Fibroblast of the conjunctiva (primary cell): ENCODE results near the gene DNPEP.
"Not testable (repeated sequence)": the region's sequence is repeated elsewhere in the genome, so short reads cannot be mapped to it uniquely, and the experiment has no call there.

Experiments used
- DNase-seq: peaks from one replicate; pipeline ENCODE4 v3.0.0-alpha.2; 2010; ENCODE audit warnings: low read depth

DNPEP gene

DNA sequence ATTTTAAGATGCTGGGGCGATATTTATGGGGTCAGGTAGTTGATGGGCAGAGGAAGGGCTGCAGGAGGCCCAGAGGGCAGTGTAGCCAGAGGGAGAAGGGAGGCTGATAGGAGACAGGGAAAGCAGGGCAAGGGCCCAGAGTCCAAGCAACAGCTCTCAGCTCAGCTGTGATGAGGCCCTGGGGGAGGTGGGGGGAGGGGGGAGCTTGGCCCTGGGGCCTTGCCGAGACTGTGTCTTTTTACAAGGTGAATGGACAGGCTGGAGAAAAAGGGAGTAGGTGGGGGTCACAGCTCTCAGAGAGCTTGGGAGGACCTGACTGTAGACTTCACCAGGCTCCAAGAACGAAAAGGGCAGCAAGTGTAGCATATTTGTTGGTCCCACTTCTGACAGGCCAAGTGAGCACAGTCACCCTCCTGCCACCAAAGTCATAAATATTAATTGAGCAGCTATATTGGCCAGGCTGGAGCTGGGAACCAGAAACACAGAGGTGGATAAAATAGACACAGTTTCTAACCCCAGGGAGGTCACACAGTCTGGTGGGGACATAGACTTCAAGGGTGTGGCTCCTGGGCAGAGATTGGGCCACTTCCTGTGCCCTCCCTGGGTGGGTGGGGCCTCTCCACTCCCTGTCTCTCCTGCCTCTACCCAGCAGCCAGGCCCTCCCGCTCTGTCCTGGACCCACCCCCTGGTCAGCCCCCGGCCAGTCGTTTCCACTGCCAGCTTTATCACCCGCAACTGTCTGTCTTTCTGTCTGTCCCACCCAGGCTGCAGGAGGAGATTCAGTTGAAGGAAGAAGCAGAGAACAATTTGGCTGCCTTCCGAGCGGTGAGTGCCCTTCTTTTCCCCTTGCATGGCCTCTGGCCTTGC, 31.9 kb upstream of the DNPEP start:
- no peak for DNase-seq

DNA sequence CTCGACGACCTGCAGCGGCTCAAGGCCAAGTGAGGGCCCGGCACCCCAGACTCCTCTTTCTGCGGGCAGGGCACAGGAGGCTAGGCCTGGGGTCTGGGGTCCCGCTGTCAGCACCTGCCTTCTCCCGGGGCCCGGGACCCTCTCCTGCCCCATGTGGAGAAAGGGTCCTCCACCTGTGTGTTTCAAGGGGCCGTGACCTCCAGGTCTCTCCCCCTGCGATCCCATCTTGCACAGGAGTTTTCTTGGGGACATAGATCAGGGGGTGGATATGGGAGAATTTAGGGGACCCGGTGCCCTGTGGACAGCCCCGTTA, 31.3 kb upstream of the DNPEP start:
- DNase-seq: no peak

DNA sequence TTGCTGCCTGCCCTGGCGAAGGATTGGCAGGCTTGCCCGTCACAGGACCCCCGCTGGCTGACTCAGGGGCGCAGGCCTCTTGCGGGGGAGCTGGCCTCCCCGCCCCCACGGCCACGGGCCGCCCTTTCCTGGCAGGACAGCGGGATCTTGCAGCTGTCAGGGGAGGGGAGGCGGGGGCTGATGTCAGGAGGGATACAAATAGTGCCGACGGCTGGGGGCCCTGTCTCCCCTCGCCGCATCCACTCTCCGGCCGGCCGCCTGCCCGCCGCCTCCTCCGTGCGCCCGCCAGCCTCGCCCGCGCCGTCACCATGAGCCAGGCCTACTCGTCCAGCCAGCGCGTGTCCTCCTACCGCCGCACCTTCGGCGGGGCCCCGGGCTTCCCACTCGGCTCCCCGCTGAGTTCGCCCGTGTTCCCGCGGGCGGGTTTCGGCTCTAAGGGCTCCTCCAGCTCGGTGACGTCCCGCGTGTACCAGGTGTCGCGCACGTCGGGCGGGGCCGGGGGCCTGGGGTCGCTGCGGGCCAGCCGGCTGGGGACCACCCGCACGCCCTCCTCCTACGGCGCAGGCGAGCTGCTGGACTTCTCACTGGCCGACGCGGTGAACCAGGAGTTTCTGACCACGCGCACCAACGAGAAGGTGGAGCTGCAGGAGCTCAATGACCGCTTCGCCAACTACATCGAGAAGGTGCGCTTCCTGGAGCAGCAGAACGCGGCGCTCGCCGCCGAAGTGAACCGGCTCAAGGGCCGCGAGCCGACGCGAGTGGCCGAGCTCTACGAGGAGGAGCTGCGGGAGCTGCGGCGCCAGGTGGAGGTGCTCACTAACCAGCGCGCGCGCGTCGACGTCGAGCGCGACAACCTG, 30.7 kb upstream of the DNPEP start, which contains the start of gene DES:
Gene DES, plus strand, starts transcription at position 223 of the 857 bp plus-strand sequence. Its CDS starts 86 bp downstream, at position 309.
- no peak for DNase-seq

DNA sequence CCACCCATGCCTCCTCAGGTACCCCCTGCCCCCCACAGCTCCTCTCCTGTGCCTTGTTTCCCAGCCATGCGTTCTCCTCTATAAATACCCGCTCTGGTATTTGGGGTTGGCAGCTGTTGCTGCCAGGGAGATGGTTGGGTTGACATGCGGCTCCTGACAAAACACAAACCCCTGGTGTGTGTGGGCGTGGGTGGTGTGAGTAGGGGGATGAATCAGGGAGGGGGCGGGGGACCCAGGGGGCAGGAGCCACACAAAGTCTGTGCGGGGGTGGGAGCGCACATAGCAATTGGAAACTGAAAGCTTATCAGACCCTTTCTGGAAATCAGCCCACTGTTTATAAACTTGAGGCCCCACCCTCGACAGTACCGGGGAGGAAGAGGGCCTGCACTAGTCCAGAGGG, 29.7 kb upstream of the DNPEP start:
- DNase-seq: no peak

DNA sequence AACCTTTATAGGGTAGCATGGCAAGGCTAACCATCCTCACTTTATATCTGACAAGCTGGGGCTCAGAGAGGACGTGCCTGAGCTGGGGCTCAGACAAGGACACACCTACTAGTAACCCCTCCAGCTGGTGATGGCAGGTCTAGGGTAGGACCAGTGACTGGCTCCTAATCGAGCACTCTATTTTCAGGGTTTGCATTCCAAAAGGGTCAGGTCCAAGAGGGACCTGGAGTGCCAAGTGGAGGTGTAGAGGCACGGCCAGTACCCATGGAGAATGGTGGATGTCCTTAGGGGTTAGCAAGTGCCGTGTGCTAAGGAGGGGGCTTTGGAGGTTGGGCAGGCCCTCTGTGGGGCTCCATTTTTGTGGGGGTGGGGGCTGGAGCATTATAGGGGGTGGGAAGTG, 29.2 kb upstream of the DNPEP start:
- no peak for DNase-seq

DNA sequence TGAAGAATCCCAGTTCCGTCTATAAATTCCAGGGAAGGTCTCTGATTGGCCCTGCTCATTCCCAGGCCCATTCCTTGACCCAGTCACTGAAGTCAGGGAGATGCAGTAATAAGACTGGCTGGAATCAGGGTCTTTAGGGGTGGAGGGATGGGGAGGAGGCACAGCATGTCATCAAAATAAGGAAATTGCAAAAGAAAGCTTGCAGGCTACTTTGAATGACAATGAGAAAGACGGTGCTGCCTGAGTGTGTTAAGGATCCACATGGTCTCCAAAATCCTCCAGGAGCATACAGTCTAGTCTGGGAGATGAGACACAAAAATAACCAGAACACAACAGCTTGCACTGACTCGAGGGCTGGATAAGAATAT, 28.5 kb upstream of the DNPEP start:
- DNase-seq: no peak

DNA sequence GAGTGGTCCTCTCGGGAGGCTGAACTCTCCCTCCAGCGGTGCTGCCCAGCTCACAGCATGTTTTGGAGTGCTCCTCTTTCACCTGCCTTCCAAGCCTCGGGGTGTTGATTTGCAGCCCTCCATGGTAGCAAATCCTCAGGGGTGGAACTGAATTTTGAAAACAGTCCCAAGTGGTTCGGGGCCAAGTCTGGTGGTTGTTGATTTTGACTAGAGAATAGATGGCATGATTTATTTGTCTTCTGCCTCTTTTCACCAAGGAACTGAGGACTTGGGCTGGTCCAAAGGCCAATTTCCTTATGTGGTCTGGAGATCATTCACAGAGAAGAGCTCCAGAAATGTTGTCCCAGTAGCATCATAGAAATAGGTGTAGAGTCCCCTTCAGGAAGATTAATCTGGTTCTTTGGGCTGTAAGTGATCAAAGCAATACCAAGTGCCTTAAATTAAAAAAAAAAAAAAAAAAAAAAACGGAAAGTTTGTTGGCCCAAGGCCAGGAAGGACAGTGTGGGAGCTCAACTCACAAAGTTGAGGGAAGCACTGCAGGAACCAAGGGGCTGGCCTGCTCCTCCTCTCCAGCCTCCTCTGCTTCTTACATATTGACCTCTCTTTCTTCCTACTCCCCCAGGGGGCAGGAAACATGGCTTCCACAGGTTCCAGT, 28.0 kb upstream of the DNPEP start:
- no peak for DNase-seq

DNA sequence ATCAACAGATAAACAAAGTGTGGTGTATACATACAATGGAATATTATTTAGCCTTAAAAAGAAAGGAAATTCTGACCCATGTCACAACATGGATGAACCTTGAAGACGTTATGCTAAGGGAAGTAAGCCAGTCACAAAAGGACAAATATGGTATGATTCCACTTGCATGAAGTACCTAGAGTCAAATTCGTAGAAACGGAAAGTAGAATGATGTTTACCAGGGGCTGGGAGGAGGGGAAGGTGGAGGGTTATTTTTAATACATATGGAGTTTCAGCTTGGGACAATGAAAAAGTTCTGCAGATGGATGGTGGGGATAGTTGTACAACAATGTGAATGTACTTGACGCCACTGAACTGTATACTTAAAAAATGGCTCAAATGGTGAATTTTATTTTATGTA, 27.1 kb upstream of the DNPEP start:
- DNase-seq: no peak

DNA sequence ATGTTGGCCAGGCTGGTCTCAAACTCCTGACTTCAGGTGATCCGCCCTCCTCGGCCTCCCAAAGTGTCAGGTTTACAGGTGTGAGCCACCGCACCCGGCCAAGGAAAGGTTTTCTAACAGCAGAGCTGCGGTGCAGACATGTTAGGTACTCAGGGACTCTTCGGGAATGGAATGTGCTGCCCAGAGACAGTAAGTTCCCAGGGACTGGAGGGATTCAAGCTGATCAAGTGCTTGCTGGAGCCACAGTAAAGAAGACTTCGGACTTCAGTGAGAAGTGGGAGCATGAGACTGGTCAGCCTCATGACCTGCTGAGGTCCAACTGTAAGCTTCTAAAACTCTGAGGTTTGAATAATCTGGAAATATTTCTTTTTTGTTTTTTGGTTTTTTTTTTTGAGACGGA, 22.7 kb upstream of the DNPEP start:
- DNase-seq: no peak

DNA sequence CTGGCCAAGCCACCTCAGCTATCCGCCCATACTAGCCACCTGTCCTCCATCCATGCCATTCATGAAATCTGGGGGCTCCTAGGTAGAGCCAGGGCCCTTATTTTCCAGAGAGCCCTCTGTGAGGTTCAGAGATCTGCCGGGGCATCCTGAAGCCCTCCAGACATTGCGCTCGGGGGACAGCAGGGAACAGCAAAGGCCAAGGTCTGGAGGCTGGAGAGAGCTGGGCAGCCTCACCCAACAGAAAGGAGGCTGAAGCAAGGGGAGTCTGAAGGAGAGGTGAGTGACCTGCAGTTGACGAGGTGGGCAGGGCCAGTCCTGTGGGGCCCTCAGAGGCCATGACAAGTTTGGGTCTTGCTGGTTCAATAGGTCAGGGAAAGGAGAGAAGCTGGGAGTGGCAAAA, 21.9 kb upstream of the DNPEP start:
- DNase-seq: no peak

DNA sequence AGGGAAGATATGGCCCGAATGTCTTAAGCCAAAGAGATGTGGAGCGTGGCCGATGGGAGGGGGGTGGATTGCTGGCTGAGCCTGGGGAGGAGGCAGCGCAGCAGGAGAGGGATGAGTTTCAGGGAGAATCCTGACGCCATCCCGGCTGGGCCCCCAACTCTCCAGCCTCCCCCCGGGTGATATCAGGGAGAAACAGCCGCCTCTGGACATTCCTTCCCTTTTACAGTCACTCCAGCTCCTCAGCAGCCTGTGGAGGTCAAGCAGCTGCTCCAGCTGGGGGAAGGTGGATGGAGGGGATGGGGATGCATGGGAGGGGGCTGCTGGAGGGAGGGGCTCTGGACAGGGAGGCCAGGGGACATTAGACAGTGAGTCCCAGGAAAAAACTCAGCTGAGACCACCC, 20.9 kb upstream of the DNPEP start:
- no peak for DNase-seq

DNA sequence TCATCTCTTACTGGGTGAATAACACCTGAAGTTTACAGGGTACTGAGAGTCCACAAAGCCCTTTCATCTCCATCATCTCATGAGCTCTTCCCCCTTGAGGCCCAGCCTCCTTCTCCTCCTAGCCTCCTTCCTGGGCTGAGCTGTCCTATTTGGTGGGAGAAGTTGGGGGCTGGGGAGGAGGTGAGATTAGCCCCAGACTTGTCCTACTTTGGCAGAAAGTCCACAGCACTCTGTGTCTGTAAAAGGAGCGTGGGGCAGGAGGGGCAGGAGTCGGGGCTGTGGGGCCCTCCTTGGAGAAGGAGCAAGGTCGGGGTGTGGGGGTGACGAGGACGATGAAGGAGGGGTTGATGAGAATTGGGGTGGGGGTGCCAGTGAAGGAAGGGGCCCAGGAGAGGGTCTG, 20.5 kb upstream of the DNPEP start:
- no peak for DNase-seq

DNA sequence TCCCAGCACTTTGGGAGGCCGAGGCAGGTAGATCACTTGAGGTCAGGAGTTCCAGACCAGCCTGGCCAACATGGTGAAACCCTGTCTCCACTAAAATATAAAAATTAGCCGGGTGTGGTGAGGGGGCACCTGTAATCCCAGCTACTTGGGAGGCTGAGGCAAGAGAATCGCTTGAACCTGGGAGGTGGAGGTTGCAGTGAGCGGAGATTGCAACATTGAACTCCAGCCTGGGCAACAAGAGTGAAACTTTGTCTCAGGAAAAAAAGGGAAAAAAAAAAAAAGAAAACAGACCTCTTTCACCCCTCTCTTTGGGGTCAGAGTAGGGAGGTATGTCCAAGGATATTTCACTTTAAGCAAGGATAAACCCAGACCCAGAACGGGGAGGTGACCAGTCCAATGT, 19.6 kb upstream of the DNPEP start:
- not testable (repeated sequence) for DNase-seq

DNA sequence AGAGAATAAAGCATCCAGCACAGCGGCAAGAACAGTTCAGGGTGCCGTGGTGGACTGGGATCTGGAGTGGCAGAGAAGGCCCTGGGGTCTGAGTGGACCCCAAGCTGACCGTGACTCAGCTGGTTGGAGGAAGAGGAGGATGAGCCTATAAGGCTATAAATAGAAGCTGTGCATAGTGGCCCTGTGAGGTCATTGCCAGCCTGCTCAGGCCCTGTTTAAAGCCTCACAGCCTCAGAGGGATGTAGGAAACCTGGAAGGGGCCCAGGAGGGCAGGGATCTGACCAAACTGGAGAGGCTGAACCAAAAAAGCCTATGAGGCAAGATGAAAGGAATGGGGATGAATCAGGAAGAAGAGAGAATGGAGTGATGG, 19.1 kb upstream of the DNPEP start:
- DNase-seq: peak; percentile 81

DNA sequence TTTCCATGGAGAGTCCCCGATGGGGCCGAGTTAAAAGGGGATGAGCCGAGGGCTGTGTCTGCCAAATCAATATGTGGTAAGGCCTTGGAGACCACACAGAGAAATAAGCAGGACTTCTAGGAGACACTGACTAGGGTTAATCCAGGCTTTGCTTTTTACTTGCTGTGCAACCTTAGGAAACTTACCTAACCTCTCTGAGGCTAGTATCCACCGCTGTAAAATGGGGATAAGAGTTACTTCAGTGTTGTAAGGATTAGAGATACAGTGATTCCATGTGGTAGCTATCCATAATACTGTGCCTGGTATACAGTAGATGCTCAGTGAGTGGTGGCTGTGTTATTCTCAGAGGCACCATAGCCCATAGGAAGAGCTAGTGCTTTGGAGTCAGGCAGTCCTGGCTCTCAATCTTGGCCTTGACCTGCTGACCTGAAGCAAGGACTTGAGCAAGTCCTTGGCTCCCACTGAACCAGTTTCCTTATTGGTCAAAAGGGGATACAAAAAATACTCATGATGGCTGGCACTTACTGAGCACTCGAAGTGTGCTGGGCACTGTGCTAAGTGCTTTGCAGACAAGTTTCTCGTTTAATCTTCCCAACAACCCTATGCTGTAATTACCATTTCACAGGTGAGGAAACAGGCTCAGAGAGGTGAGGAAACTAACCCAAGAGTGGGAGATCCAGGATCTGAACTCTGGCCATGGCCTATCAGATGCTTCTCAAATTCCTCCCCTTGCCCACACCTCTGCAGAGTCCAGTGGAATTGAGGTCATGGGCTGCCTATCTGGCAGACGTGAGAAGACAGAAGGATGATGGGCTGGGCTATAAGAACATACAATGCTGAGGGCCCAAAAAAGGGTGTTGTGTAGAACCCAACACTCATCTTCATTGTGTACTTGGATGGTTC, 18.5 kb upstream of the DNPEP start:
- DNase-seq: no peak

DNA sequence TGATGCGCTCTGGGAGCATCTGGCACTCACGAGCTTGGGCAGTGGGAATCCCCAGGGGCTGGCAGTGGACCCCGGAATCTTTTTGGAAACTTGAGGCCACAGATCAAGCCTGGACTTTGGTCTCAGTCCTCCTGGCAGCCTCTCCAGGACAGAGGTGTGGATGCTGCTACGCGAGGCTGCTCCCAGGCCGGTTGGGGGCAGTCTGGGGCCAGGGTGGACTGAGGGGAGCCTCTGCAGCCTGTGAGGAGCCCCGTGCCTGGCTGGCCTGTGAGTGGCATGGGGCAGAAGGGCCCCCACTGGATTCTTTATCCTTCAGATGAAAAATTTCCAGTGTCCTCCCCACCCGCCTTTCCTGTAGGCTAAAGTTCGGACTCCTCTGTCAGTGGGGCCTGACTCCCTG, 17.7 kb upstream of the DNPEP start:
- no peak for DNase-seq

DNA sequence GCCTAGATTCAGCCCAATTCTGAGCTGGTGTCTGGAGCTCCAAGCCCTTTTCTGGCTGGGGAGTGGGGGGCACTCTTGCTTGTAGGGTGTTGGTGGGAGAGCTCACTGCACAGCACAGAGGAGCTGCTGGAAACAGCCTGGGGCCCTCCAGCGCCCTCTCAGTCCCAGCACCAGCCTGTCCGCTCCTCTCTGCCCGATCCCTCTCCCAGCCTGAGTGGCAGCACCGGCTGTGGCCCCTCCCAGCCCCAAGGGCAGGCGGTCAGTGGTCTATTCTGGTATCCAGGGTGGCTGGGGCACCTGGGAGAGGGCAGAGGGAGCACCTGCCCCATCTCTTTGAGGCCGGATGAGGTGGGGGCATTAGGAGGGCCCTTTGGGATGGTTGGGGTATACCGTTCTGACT, 17.2 kb upstream of the DNPEP start:
- no peak for DNase-seq

DNA sequence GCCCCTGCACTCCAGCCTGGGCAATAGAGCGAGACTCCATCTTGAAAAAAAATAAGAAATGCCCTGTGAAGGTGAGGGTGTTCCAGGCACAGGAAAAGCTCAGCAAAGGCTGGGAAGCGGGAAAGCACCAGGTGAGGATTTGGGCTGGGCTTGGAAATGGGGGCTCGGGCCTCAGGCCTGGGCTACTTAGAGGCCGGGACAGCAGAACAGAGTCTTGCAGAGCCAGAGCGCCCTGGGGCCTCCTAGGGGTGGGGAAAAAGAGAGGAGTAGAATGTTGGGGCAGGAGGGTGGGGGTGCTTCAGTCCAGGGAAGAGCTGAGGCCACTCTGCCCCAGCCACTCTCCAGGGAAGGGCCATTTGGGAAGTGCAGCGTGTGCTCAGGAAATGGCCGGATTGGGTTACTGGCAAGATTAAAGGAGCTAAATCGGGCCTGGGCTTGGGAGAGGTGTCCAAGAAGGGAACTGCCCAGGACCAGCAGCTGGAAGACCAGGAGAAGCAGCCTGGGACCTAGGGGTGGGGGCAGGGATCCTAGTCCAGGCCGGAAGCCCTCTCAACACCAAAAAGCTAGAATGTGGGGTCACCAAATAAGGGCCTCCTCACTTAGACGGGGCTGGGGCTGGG, 16.7 kb upstream of the DNPEP start:
- DNase-seq: no peak

DNA sequence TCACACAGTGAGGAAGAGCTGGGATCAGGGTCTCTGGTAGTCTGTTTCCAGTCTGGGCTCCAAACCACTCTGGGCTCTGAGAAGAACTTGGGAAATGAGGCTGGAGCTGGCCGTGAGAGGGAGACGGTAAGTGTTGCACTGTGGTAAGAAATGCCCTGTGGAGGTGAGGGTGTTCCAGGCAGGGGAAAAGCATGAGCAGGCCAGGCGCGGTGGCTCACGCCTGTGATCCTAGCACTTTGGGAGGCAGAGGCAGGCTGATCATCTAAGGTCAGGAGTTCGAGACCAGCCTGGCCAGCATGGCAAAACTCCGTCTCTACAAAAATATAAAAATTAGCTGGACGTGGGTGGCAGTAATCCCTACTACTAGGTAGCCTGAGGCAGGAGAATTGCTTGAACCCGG, 16.1 kb upstream of the DNPEP start:
- no peak for DNase-seq

DNA sequence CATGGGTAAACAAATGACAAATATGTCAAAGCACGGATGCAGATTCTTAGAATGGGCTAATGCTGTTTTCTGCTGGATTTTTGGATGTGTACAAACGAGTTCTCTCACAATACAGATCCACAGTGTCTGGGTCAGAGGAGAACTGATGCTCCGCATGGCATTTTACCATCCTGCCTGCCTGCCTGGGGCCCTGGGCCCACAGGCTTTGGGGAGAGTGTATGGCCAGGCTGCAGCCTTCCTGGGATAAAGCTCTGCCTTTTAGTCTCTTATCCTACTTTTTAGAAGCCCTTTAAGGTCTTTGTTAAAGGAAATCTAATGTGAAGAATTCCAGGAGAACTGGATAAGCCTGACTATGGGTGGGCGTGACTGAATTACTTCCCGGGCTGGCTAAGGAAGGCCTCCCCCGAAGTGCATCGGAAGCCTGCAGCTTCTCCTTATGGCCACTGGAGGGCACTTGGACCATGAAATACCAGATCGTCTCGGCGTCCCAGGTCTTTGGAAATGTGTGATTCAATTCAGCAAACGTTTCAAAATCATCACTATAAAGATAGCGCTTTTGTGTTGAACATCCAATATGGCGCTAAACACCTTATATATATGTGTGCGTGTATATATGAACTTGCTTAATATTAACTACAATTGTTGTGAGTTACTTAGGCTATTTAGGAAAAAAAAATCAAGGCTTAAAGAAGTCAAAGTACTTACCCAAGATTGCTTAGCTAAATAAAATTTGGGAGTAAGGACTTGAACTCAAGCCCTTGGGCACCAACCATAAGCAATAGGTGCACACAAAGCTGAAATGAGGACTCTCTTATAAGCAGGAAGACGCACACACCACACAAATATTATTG, 15.2 kb upstream of the DNPEP start:
- peak; percentile 79 for DNase-seq

DNA sequence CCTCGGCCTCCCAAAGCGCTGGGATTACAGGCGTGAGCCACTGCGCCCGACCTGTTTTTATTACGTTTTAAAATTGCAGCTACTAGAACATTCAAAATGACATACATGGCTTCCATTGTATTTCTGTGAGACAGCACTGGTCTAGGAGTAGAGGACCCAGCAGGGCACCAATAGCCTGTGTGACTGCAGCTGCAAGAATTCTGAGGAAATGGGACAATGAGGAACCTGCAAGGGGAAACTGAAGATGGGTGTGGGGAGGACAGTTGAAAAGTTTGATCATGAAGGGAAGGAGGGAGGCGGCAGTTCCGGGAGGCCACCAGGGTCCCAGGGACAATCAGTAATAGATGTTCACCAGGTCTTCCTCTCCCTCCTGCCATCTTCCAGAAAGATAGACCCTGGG, 13.9 kb upstream of the DNPEP start:
- no peak for DNase-seq
